Adrenal gland (tissue), 5 donors: Measurements from ENCODE around the gene FGF12.

Source experiments
- POLR2A ChIP-seq, 2 donors: fragments of 450-650 bp; IDR thresholded peaks; one replicate each; pipeline ENCODE4 v1.6.1; 2017; ENCODE audit warnings: antibody characterized with exemption in 2 of 2, mild to moderate bottlenecking in 2 of 2, moderate library complexity in 1 of 2
- TF ChIP-seq, protein P1 (sequence below), 6 experiments: fragments of 450-650 bp in 4 of 6; fragments of 200-600 bp in 2 of 6; sonication (generic) in 1 of 6; IDR thresholded peaks; 1 replicate in 5 of 6; 2 replicates in 1 of 6; pipeline versions ENCODE4 v1.5.1 to v1.8.0; 2016 to 2021; ENCODE audit warnings: antibody characterized with exemption in 6 of 6, mild to moderate bottlenecking in 2 of 6, moderate library complexity in 1 of 6
- donor health status: DM: no; HTN: no; CAD: no.

DNA sequence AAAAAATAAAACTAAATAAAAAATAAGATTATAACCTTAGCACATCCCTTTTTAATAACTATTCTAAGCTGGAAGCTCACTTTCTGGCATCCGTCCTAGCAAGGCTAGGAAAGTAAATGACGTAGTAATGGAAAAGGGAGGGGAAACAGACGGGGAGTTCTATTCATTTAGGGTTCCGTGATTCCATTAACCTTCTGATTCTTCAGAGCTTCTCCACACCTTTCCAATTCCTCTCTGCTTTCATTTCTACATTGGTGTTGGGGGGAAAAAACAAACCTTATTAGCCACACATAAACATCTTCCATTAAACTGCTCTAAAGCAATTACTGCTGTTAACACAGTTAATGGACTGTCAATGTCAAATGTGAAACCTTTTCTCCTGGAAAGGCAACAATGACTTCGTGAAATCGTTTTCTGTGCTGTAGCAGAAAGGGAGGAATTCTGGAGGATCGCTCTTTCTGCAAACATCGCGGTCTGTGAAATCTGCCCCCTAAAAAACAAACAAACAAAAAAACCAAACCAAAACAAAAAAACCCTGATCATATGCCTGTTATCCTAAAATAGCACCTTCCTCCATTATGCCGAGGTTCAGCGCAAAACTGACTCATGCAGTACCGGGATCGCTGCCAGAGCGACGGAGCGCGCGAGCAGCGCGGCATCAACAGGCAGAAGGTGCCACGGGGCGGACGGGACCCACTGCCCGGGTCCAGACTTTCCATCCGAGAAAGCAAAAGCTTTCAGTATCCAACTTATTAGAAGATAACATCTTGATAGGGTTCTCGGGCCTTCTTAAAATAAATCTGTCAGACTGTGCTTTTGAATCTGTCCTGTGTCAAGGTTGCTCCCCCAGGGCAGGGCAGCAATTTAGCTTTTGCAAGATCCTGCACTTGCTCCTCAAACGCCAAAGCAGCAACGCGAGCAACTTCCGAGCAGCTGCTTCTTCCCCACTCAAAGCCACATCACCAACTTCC lies 156.2 kb downstream of the FGF12 start:
- TF ChIP-seq POLR2A (IDR thresholded peaks at IDR 0.05) = no peak
- TF ChIP-seq, protein P1, sequence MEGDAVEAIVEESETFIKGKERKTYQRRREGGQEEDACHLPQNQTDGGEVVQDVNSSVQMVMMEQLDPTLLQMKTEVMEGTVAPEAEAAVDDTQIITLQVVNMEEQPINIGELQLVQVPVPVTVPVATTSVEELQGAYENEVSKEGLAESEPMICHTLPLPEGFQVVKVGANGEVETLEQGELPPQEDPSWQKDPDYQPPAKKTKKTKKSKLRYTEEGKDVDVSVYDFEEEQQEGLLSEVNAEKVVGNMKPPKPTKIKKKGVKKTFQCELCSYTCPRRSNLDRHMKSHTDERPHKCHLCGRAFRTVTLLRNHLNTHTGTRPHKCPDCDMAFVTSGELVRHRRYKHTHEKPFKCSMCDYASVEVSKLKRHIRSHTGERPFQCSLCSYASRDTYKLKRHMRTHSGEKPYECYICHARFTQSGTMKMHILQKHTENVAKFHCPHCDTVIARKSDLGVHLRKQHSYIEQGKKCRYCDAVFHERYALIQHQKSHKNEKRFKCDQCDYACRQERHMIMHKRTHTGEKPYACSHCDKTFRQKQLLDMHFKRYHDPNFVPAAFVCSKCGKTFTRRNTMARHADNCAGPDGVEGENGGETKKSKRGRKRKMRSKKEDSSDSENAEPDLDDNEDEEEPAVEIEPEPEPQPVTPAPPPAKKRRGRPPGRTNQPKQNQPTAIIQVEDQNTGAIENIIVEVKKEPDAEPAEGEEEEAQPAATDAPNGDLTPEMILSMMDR (IDR thresholded peaks at IDR 0.05) = no peak
